T-helper 1 cell treated with Interleukin-12 subunit alpha and Interleukin-12 subunit beta and Interleukin-4 antibody, amounts not matched to agents 30 μg/mL and 1 μg/mL, for 36 hours (primary cell): ENCODE measurements around the gene PRCC.

ENCODE experiments used
- H3K27ac Mint-ChIP-seq: one replicate; pipeline ENCODE4 v1.8.0; 2021; ENCODE audit warnings: mild to moderate bottlenecking, mixed read lengths
- H3K27me3 Mint-ChIP-seq: one replicate; pipeline ENCODE4 v1.8.0; 2021; ENCODE audit warnings: low read depth, mixed read lengths
- H3K36me3 Mint-ChIP-seq: one replicate; pipeline ENCODE4 v1.8.0; 2021; ENCODE audit warnings: low read depth, mixed read lengths
- H3K4me1 Mint-ChIP-seq: one replicate; pipeline ENCODE4 v1.8.0; 2021; ENCODE audit warnings: low read depth, mixed read lengths
- H3K4me3 Mint-ChIP-seq: one replicate; pipeline ENCODE4 v1.8.0; 2021; ENCODE audit warnings: mild to moderate bottlenecking, moderate library complexity, mixed read lengths
- H3K9me3 Mint-ChIP-seq: one replicate; pipeline ENCODE4 v1.8.0; 2021; ENCODE audit warnings: mixed read lengths

The PRCC gene

GRCh38 chr1:156789621-156790318 is 22.4 kb downstream of the PRCC start:
- H3K9me3 Mint-ChIP-seq = no peaks in the 10 kb centered on the region
- H3K36me3 Mint-ChIP-seq = peaks cover 35% of the 10 kb centered on the region
- no peak overlapping the region for H3K4me3 Mint-ChIP-seq
- H3K27ac Mint-ChIP-seq = no peak overlapping the region
- peaks cover 4% of the 10 kb centered on the region for H3K4me1 Mint-ChIP-seq
- H3K27me3 Mint-ChIP-seq = no peaks in the 10 kb centered on the region

GRCh38 chr1:156794506-156795373 is 27.4 kb downstream of the PRCC start:
- Mint-ChIP-seq H3K9me3 (no peaks in the 10 kb centered on the region), H3K27me3 (no peaks in the 10 kb centered on the region), H3K4me1 (peaks cover 10% of the 10 kb centered on the region), H3K4me3 (no peak overlapping the region), H3K27ac (no peak overlapping the region), H3K36me3 (peaks cover 33% of the 10 kb centered on the region)

- Mint-ChIP-seq H3K4me1 (peaks cover 12% of the 10 kb centered on the region), H3K27ac (no peak overlapping the region), H3K27me3 (no peaks in the 10 kb centered on the region)
Observed at GRCh38 chr1:156795374-156795733, 28.0 kb downstream of the PRCC start.

GRCh38 chr1:156795787-156796186 is 28.5 kb downstream of the PRCC start:
- Mint-ChIP-seq H3K9me3 (no peaks in the 10 kb centered on the region), H3K27ac (no peak overlapping the region), H3K4me3 (no peak overlapping the region), H3K27me3 (no peaks in the 10 kb centered on the region), H3K36me3 (peaks cover 36% of the 10 kb centered on the region), H3K4me1 (peaks cover 15% of the 10 kb centered on the region)

More at GRCh38 chr1:156795374-156795733, 28.0 kb downstream of the PRCC start:
- H3K9me3 Mint-ChIP-seq = no peaks in the 10 kb centered on the region
- peaks cover 33% of the 10 kb centered on the region for H3K36me3 Mint-ChIP-seq
- no peak overlapping the region for H3K4me3 Mint-ChIP-seq

- Mint-ChIP-seq H3K4me3 (no peak overlapping the region), H3K36me3 (peaks cover 39% of the 10 kb centered on the region), H3K4me1 (peaks cover 20% of the 10 kb centered on the region), H3K9me3 (no peaks in the 10 kb centered on the region), H3K27me3 (no peaks in the 10 kb centered on the region), H3K27ac (no peak overlapping the region)
Observed at GRCh38 chr1:156796340-156797097, 29.2 kb downstream of the PRCC start.

- Mint-ChIP-seq H3K27me3 (no peaks in the 10 kb centered on the region), H3K9me3 (no peaks in the 10 kb centered on the region), H3K4me1 (peaks cover 27% of the 10 kb centered on the region), H3K36me3 (peaks cover 39% of the 10 kb centered on the region), H3K4me3 (no peak overlapping the region), H3K27ac (no peak overlapping the region)
Observed at GRCh38 chr1:156797212-156797871, 30.0 kb downstream of the PRCC start.

GRCh38 chr1:156801409-156802121 is 34.2 kb downstream of the PRCC start:
- Mint-ChIP-seq H3K27me3 (no peaks in the 10 kb centered on the region), H3K4me3 (peak overlapping the region; percentile 3), H3K4me1 (peaks cover 51% of the 10 kb centered on the region), H3K9me3 (no peaks in the 10 kb centered on the region), H3K27ac (peak overlapping the region; percentile 75), H3K36me3 (peaks cover 43% of the 10 kb centered on the region)

GRCh38 chr1:156802421-156802935 is 35.1 kb downstream of the PRCC start:
- no peak overlapping the region for H3K4me3 Mint-ChIP-seq
- no peaks in the 10 kb centered on the region for H3K9me3 Mint-ChIP-seq
- peaks cover 45% of the 10 kb centered on the region for H3K36me3 Mint-ChIP-seq
- peak overlapping the region; percentile 75 for H3K27ac Mint-ChIP-seq
- H3K27me3 Mint-ChIP-seq = no peaks in the 10 kb centered on the region
- peaks cover 57% of the 10 kb centered on the region for H3K4me1 Mint-ChIP-seq

GRCh38 chr1:156803086-156803851 is 35.9 kb downstream of the PRCC start:
- Mint-ChIP-seq H3K9me3 (no peaks in the 10 kb centered on the region), H3K36me3 (peaks cover 52% of the 10 kb centered on the region), H3K4me3 (no peak overlapping the region), H3K4me1 (peaks cover 65% of the 10 kb centered on the region), H3K27me3 (no peaks in the 10 kb centered on the region), H3K27ac (peak overlapping the region; percentile 75)

GRCh38 chr1:156804026-156804425 is 36.7 kb downstream of the PRCC start:
- Mint-ChIP-seq H3K36me3 (peaks cover 59% of the 10 kb centered on the region), H3K4me3 (no peak overlapping the region), H3K9me3 (no peaks in the 10 kb centered on the region), H3K27me3 (no peaks in the 10 kb centered on the region), H3K27ac (peak overlapping the region; percentile 76), H3K4me1 (peaks cover 71% of the 10 kb centered on the region)

- Mint-ChIP-seq H3K4me3 (no peak overlapping the region), H3K9me3 (no peaks in the 10 kb centered on the region), H3K36me3 (peaks cover 64% of the 10 kb centered on the region), H3K27ac (peak overlapping the region; percentile 76), H3K4me1 (peaks cover 75% of the 10 kb centered on the region), H3K27me3 (no peaks in the 10 kb centered on the region)
Observed at GRCh38 chr1:156804572-156805243, 37.4 kb downstream of the PRCC start.

- no peak overlapping the region for H3K4me3 Mint-ChIP-seq
- peaks cover 70% of the 10 kb centered on the region for H3K4me1 Mint-ChIP-seq
- H3K27ac Mint-ChIP-seq = peak overlapping the region; percentile 67
- peaks cover 63% of the 10 kb centered on the region for H3K36me3 Mint-ChIP-seq
- H3K9me3 Mint-ChIP-seq = no peaks in the 10 kb centered on the region
- no peaks in the 10 kb centered on the region for H3K27me3 Mint-ChIP-seq
Observed at GRCh38 chr1:156805766-156806511, 38.6 kb downstream of the PRCC start.
